ENCODE data around the gene NOP9. TPM values are rescaled to one million over a fixed set of nuclear protein-coding genes. Genes with fewer than 3 reads are reported as not detected.

Gene NOP9
- total RNA-seq, 1 experiment from 2014 or later: 29.8 TPM

GRCh38 chr14:24271834-24272263, 27.8 kb upstream of the NOP9 start:
- BruUV-seq (replicated peaks): TSS peak; percentile 49
- TF ChIP-seq, protein P1, sequence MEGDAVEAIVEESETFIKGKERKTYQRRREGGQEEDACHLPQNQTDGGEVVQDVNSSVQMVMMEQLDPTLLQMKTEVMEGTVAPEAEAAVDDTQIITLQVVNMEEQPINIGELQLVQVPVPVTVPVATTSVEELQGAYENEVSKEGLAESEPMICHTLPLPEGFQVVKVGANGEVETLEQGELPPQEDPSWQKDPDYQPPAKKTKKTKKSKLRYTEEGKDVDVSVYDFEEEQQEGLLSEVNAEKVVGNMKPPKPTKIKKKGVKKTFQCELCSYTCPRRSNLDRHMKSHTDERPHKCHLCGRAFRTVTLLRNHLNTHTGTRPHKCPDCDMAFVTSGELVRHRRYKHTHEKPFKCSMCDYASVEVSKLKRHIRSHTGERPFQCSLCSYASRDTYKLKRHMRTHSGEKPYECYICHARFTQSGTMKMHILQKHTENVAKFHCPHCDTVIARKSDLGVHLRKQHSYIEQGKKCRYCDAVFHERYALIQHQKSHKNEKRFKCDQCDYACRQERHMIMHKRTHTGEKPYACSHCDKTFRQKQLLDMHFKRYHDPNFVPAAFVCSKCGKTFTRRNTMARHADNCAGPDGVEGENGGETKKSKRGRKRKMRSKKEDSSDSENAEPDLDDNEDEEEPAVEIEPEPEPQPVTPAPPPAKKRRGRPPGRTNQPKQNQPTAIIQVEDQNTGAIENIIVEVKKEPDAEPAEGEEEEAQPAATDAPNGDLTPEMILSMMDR (IDR thresholded peaks at IDR 0.05; ENCODE audit: unreplicated experiment): no peak
- POLR2A ChIA-PET: interaction anchor here (0.7 to 9.5 kb wide), 26 partner anchors 7 to 160 kb away, joined by 3 to 146 read pairs (median 6); partner anchors contain the start of genes CHMP4A, CIDEB, DCAF11 and DHRS1
- H3K4me1 Mint-ChIP-seq (ENCODE audit: insufficient read depth, unreplicated experiment): peaks cover 38% of the 10 kb centered on the region
- CTCF ChIA-PET: interaction anchor here (0.6 to 32.3 kb wide), 10 partner anchors 9 to 1595 kb away, joined by 3 to 457 read pairs (median 6); partner anchors contain the start of genes CIDEB, DHRS1, LTB4R2 and NOP9
- intact Hi-C loops (cut with micrococcal nuclease): loop anchor here (1.0 kb wide), 2 partner anchors 25 to 30 kb away; partner anchors contain the start of gene TINF2
- no peaks in the 10 kb centered on the region for H3K9me3 Mint-ChIP-seq (ENCODE audit: unreplicated experiment)
- no peak for DNase-seq (ENCODE audit: unreplicated experiment)
- peak overlapping the region; percentile 16 for H3K27ac Mint-ChIP-seq (ENCODE audit: low read depth, unreplicated experiment)
- peak overlapping the region; percentile 89 for H3K4me3 Mint-ChIP-seq (ENCODE audit: unreplicated experiment)
- H3K36me3 Mint-ChIP-seq (ENCODE audit: insufficient read depth, unreplicated experiment): peaks cover 14% of the 10 kb centered on the region
- no peaks in the 10 kb centered on the region for H3K27me3 Mint-ChIP-seq (ENCODE audit: insufficient read depth, unreplicated experiment)

- BruUV-seq (replicated peaks): no TSS peak
- TF ChIP-seq, protein P1 (IDR thresholded peaks at IDR 0.05; ENCODE audit: unreplicated experiment): no peak
- H3K27me3 Mint-ChIP-seq (ENCODE audit: insufficient read depth, unreplicated experiment): no peaks in the 10 kb centered on the region
- DNase-seq (ENCODE audit: unreplicated experiment): no peak
- H3K36me3 Mint-ChIP-seq (ENCODE audit: insufficient read depth, unreplicated experiment): peaks cover 14% of the 10 kb centered on the region
- intact Hi-C loops (cut with micrococcal nuclease): no loop called here
- ChIA-PET POLR2A (interaction anchor here (0.8 to 9.5 kb wide), 18 partner anchors 8 to 159 kb away, joined by 3 to 146 read pairs (median 8); partner anchors contain the start of genes CIDEB, DCAF11, DHRS1 and LTB4R2), CTCF (interaction anchor here (0.6 to 32.3 kb wide), 14 partner anchors 8 to 1596 kb away, joined by 3 to 457 read pairs (median 8); partner anchors contain the start of genes CIDEB, DHRS1, LTB4R2 and NOP9)
- no peaks in the 10 kb centered on the region for H3K9me3 Mint-ChIP-seq (ENCODE audit: unreplicated experiment)
- H3K4me1 Mint-ChIP-seq (ENCODE audit: insufficient read depth, unreplicated experiment): peaks cover 32% of the 10 kb centered on the region
- H3K4me3 Mint-ChIP-seq (ENCODE audit: unreplicated experiment): peak overlapping the region; percentile 89
- peak overlapping the region; percentile 16 for H3K27ac Mint-ChIP-seq (ENCODE audit: low read depth, unreplicated experiment)
These were observed 27.2 kb upstream of the NOP9 start for GRCh38 chr14:24272467-24272866.

- Mint-ChIP-seq H3K4me3 (ENCODE audit: unreplicated experiment) (peak overlapping the region; percentile 26), H3K27ac (ENCODE audit: low read depth, unreplicated experiment) (peak overlapping the region; percentile 16), H3K4me1 (ENCODE audit: insufficient read depth, unreplicated experiment) (peaks cover 36% of the 10 kb centered on the region), H3K27me3 (ENCODE audit: insufficient read depth, unreplicated experiment) (no peaks in the 10 kb centered on the region), H3K9me3 (ENCODE audit: unreplicated experiment) (peaks cover 5% of the 10 kb centered on the region), H3K36me3 (ENCODE audit: insufficient read depth, unreplicated experiment) (peaks cover 12% of the 10 kb centered on the region)
- peak; percentile 62 for DNase-seq (ENCODE audit: unreplicated experiment)
- intact Hi-C loops (cut with micrococcal nuclease): no loop called here
- ChIA-PET POLR2A (interaction anchor here (0.6 to 9.5 kb wide), 30 partner anchors 9 to 1178 kb away, joined by 3 to 146 read pairs (median 6); partner anchors contain the start of genes AP1G2, C14orf119, CHMP4A and DCAF11), CTCF (interaction anchor here (0.6 to 32.3 kb wide), 19 partner anchors 8 to 169 kb away, joined by 3 to 457 read pairs (median 7); partner anchors contain the start of genes CIDEB, DHRS1, LTB4R2 and MDP1)
- no TSS peak for BruUV-seq (replicated peaks)
- TF ChIP-seq, protein P1 (IDR thresholded peaks at IDR 0.05; ENCODE audit: unreplicated experiment): no peak
These were observed 26.1 kb upstream of the NOP9 start for GRCh38 chr14:24273422-24273998.

GRCh38 chr14:24274101-24274543, 25.5 kb upstream of the NOP9 start:
- Mint-ChIP-seq H3K27me3 (ENCODE audit: insufficient read depth, unreplicated experiment) (no peaks in the 10 kb centered on the region), H3K36me3 (ENCODE audit: insufficient read depth, unreplicated experiment) (peaks cover 12% of the 10 kb centered on the region), H3K9me3 (ENCODE audit: unreplicated experiment) (peaks cover 7% of the 10 kb centered on the region), H3K27ac (ENCODE audit: low read depth, unreplicated experiment) (peak overlapping the region; percentile 16), H3K4me3 (ENCODE audit: unreplicated experiment) (peak overlapping the region; percentile 15), H3K4me1 (ENCODE audit: insufficient read depth, unreplicated experiment) (peaks cover 42% of the 10 kb centered on the region)
- intact Hi-C loops (cut with micrococcal nuclease): no loop called here
- TF ChIP-seq, protein P1 (IDR thresholded peaks at IDR 0.05; ENCODE audit: unreplicated experiment): no peak
- POLR2A ChIA-PET: interaction anchor here (0.6 to 9.5 kb wide), 33 partner anchors 9 to 1435 kb away, joined by 3 to 146 read pairs (median 4); partner anchors contain the start of genes AP1G2, C14orf119, CHMP4A and DCAF11
- CTCF ChIA-PET: interaction anchor here (0.6 to 32.3 kb wide), 18 partner anchors 9 to 169 kb away, joined by 3 to 457 read pairs (median 6); partner anchors contain the start of genes CIDEB, DHRS1, LTB4R2 and MDP1
- peak; percentile 95 for DNase-seq (ENCODE audit: unreplicated experiment)
- BruUV-seq (replicated peaks): no TSS peak
